ENCODE measurements around the gene ABCB1. TPM values are rescaled to one million over a fixed set of nuclear protein-coding genes. Genes with fewer than 3 reads are reported as not detected.
"Not testable (repeated sequence)": the region's sequence is repeated elsewhere in the genome, so short reads cannot be mapped to it uniquely, and the experiment has no call there.

ABCB1 gene
- total RNA-seq, 1 donor from 2014 or later = not detected

- Histone ChIP-seq H2AFZ (replicated peaks) (peak overlapping the region; percentile 98), H3K4me2 (peak overlapping the region; percentile 65), H3K4me3 (peak overlapping the region; percentile 28)
- H3K27ac ChIP-seq; H3K27me3 Mint-ChIP-seq (ENCODE audit: insufficient read depth, low read depth); H3K9ac ChIP-seq; H3K27me3 ChIP-seq; H3K27ac Mint-ChIP-seq; H3K9me3 ChIP-seq (ENCODE audit: low read depth); H3K36me3 ChIP-seq; H3K79me2 ChIP-seq (ENCODE audit: low read depth); H3F3A ChIP-seq (ENCODE audit: low read depth); H3K4me3 Mint-ChIP-seq; H3K4me1 ChIP-seq; H3K9me3 Mint-ChIP-seq; H3K36me3 Mint-ChIP-seq; H3K4me1 Mint-ChIP-seq; H4K20me1 ChIP-seq (ENCODE audit: low read depth): not testable (repeated sequence)
- peak; percentile 59 for DNase-seq (ENCODE audit: low spot score)
- TF ChIP-seq, protein P1, sequence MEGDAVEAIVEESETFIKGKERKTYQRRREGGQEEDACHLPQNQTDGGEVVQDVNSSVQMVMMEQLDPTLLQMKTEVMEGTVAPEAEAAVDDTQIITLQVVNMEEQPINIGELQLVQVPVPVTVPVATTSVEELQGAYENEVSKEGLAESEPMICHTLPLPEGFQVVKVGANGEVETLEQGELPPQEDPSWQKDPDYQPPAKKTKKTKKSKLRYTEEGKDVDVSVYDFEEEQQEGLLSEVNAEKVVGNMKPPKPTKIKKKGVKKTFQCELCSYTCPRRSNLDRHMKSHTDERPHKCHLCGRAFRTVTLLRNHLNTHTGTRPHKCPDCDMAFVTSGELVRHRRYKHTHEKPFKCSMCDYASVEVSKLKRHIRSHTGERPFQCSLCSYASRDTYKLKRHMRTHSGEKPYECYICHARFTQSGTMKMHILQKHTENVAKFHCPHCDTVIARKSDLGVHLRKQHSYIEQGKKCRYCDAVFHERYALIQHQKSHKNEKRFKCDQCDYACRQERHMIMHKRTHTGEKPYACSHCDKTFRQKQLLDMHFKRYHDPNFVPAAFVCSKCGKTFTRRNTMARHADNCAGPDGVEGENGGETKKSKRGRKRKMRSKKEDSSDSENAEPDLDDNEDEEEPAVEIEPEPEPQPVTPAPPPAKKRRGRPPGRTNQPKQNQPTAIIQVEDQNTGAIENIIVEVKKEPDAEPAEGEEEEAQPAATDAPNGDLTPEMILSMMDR (IDR thresholded peaks at IDR 0.05) = peak; percentile 6
Measured at GRCh38 chr7:87464830-87465533, 135.7 kb downstream of the ABCB1 start.

- Histone ChIP-seq H3K4me3 (no peak overlapping the region), H3K79me2 (ENCODE audit: low read depth) (no peaks in the 10 kb centered on the region), H3K9me3 (ENCODE audit: low read depth) (no peaks in the 10 kb centered on the region), H3K4me1 (peaks cover 10% of the 10 kb centered on the region), H2AFZ (replicated peaks) (peak overlapping the region; percentile 20), H3F3A (ENCODE audit: low read depth) (no peaks in the 10 kb centered on the region), H3K27me3 (no peaks in the 10 kb centered on the region), H3K36me3 (no peaks in the 10 kb centered on the region), H4K20me1 (ENCODE audit: low read depth) (no peaks in the 10 kb centered on the region), H3K4me2 (no peak overlapping the region), H3K27ac (no peak overlapping the region), H3K9ac (no peak overlapping the region)
- no peaks in the 10 kb centered on the region for H3K4me1 Mint-ChIP-seq
- H3K9me3 Mint-ChIP-seq = no peaks in the 10 kb centered on the region
- no peak overlapping the region for H3K4me3 Mint-ChIP-seq
- TF ChIP-seq EZH2 (IDR thresholded peaks at IDR 0.05) (no peak), EZH2phosphoT487 (IDR thresholded peaks at IDR 0.05) (no peak)
- TF ChIP-seq, protein P1 (IDR thresholded peaks at IDR 0.05) = no peak
- no peaks in the 10 kb centered on the region for H3K36me3 Mint-ChIP-seq
- H3K27me3 Mint-ChIP-seq (ENCODE audit: insufficient read depth, low read depth) = peaks cover 5% of the 10 kb centered on the region
- no peak for DNase-seq (ENCODE audit: low spot score)
- H3K27ac Mint-ChIP-seq = no peak overlapping the region
Measured at GRCh38 chr7:87463982-87464381, 136.7 kb downstream of the ABCB1 start.

GRCh38 chr7:87460444-87460843 is 140.2 kb downstream of the ABCB1 start:
- H3K4me1 ChIP-seq = peaks cover 24% of the 10 kb centered on the region
- H3K36me3 ChIP-seq; H4K20me1 ChIP-seq (ENCODE audit: low read depth); H3K36me3 Mint-ChIP-seq; H3K27me3 ChIP-seq; H3F3A ChIP-seq (ENCODE audit: low read depth); H3K9me3 Mint-ChIP-seq; H3K4me3 ChIP-seq; H3K27me3 Mint-ChIP-seq (ENCODE audit: insufficient read depth, low read depth); DNase-seq (ENCODE audit: low spot score); H3K9ac ChIP-seq; H3K79me2 ChIP-seq (ENCODE audit: low read depth); H3K27ac ChIP-seq; H3K4me3 Mint-ChIP-seq; H3K9me3 ChIP-seq (ENCODE audit: low read depth); H3K4me2 ChIP-seq; H2AFZ ChIP-seq (replicated peaks); H3K27ac Mint-ChIP-seq: not testable (repeated sequence)
- H3K4me1 Mint-ChIP-seq = peaks cover 11% of the 10 kb centered on the region

DNA sequence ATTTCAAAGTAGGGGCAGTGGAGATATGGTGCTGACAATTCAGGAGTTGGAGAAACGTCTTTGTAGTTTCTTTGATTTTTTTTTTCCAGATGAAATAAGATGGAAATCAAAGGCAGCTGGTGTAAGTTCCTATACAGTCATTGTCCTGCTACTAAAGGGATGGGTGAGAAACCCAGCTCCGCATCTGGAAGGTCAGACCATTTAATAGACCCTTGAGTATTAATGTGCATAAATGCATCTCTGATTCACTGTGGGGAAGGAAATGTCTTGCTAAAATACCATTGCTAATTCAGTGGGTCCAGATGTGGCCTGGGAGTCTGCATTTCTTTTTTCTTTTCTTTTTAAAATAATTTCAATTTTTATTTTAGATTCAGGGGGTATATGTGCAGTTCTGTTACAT is 140.7 kb downstream of the ABCB1 start:
- Mint-ChIP-seq H3K27ac (no peak overlapping the region), H3K36me3 (no peaks in the 10 kb centered on the region), H3K4me3 (no peak overlapping the region), H3K9me3 (no peaks in the 10 kb centered on the region), H3K27me3 (ENCODE audit: insufficient read depth, low read depth) (peaks cover 3% of the 10 kb centered on the region), H3K4me1 (peaks cover 11% of the 10 kb centered on the region)
- Histone ChIP-seq H3K27me3 (no peaks in the 10 kb centered on the region), H3K4me1 (peaks cover 19% of the 10 kb centered on the region), H3K9me3 (ENCODE audit: low read depth) (no peaks in the 10 kb centered on the region), H3K36me3 (no peaks in the 10 kb centered on the region), H3K9ac (no peak overlapping the region), H3K4me3 (no peak overlapping the region), H4K20me1 (ENCODE audit: low read depth) (no peaks in the 10 kb centered on the region), H3K79me2 (ENCODE audit: low read depth) (no peaks in the 10 kb centered on the region), H3K4me2 (no peak overlapping the region), H3F3A (ENCODE audit: low read depth) (no peaks in the 10 kb centered on the region), H3K27ac (no peak overlapping the region), H2AFZ (replicated peaks) (no peak overlapping the region)
- no peak for DNase-seq (ENCODE audit: low spot score)
- TF ChIP-seq EZH2 (IDR thresholded peaks at IDR 0.05) (no peak), EZH2phosphoT487 (IDR thresholded peaks at IDR 0.05) (no peak)
- TF ChIP-seq, protein P1 (IDR thresholded peaks at IDR 0.05) = no peak
